ENCODE results near the gene ERICH6. TPM values are rescaled to one million over a fixed set of nuclear protein-coding genes. Genes with fewer than 3 reads are reported as not detected.

ERICH6 gene
- total RNA-seq, 1 experiment from 2014 or later: 0.28 TPM

DNA sequence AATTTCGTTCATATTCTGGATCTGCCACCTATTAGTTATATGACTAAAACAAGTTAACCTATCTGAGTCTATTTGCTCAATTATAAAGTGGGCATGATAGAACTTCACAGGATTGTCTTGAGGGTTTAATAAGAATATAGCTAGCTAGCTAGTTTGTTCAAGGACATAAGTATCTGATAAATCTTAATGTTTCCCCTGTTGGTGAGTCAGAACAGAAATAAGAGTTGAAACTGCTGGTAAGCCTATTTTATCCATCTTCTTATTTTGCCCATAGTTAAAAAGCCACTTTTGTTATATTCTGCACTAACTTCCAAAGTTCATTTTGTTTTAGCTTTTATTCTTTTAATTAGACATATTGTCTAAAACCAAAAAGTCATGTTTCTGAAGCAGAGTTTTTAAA is 91.2 kb downstream of the ERICH6 start:
- TF ChIP-seq, protein P1, sequence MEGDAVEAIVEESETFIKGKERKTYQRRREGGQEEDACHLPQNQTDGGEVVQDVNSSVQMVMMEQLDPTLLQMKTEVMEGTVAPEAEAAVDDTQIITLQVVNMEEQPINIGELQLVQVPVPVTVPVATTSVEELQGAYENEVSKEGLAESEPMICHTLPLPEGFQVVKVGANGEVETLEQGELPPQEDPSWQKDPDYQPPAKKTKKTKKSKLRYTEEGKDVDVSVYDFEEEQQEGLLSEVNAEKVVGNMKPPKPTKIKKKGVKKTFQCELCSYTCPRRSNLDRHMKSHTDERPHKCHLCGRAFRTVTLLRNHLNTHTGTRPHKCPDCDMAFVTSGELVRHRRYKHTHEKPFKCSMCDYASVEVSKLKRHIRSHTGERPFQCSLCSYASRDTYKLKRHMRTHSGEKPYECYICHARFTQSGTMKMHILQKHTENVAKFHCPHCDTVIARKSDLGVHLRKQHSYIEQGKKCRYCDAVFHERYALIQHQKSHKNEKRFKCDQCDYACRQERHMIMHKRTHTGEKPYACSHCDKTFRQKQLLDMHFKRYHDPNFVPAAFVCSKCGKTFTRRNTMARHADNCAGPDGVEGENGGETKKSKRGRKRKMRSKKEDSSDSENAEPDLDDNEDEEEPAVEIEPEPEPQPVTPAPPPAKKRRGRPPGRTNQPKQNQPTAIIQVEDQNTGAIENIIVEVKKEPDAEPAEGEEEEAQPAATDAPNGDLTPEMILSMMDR (IDR thresholded peaks at IDR 0.05): no peak
- POLR2A ChIA-PET: no interaction called here
- CTCF ChIA-PET: interaction anchor here (0.5 kb wide), 1 partner anchor 1045 kb away, joined by 6 read pairs; no protein-coding TSS in a partner anchor
- in situ Hi-C loops (cut with HindIII; ENCODE audit: low pct_unique_long_range_greater_than_20kb, low sequenced_read_pairs): no loop called here
- intact Hi-C loops (cut with micrococcal nuclease; ENCODE audit: unreplicated experiment): no loop called here
- ATAC-seq: no peak
- H3K4me1 ChIP-seq (ENCODE audit: control insufficient read depth, insufficient read depth, low read length): peaks cover 4% of the 10 kb centered on the region; the same call in 1 of the 2 replicates
- no peaks in the 10 kb centered on the region for H3K9me3 ChIP-seq (ENCODE audit: control insufficient read depth, insufficient read depth, low read depth, low read length)
- no peak overlapping the region for H3K4me3 ChIP-seq (ENCODE audit: low read depth in 2 of 2, low read length in 2 of 2)
- no TSS peak for BruUV-seq (replicated peaks)
- no peak overlapping the region for H3K27ac ChIP-seq (ENCODE audit: low read length)
- DNase-seq (ENCODE audit: low read depth, low spot score): no peak
- no peaks in the 10 kb centered on the region; the same call in 1 of the 2 replicates for H3K36me3 ChIP-seq (ENCODE audit: control insufficient read depth, insufficient read depth, low read length)
- no peaks in the 10 kb centered on the region for H3K27me3 ChIP-seq (ENCODE audit: control insufficient read depth, insufficient read depth, low read length)

DNA sequence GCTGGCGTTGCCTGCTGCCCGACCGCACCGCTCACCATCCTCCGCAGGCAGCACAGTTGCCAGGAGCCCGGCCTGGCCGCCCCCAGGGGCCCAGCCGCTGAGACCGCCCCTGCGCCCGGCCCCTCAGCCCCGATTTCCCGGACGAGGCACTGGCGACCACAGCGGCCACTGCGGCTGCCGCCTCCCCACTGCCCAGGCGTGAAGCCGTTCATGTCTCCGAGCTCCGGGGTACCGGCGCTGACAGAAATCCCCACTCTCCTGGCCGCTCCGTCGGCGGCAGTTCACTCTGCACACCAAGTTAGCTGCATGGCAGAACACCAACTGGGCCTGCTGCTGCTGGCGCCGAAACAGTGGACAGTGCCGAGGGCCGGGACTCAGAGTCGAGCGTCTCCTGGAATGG is 92.1 kb downstream of the ERICH6 start:
- BruUV-seq (replicated peaks): no TSS peak

More for the DNA sequence above, 92.1 kb downstream of the ERICH6 start:
- POLR2A ChIA-PET: no interaction called here
- H3K36me3 ChIP-seq (ENCODE audit: control insufficient read depth, insufficient read depth, low read length): no peaks in the 10 kb centered on the region; the same call in 1 of the 2 replicates
- DNase-seq (ENCODE audit: low read depth, low spot score): no peak
- peaks cover 6% of the 10 kb centered on the region; the same call in 1 of the 2 replicates for H3K4me1 ChIP-seq (ENCODE audit: control insufficient read depth, insufficient read depth, low read length)
- H3K27ac ChIP-seq (ENCODE audit: low read length): no peak overlapping the region
- no peak overlapping the region for H3K4me3 ChIP-seq (ENCODE audit: low read depth in 2 of 2, low read length in 2 of 2)
- H3K9me3 ChIP-seq (ENCODE audit: control insufficient read depth, insufficient read depth, low read depth, low read length): no peaks in the 10 kb centered on the region
- TF ChIP-seq TCF7L2 (IDR thresholded peaks at IDR 0.05; ENCODE audit: low read depth, low read length) (no peak), SIN3A (IDR thresholded peaks at IDR 0.05; ENCODE audit: borderline replicate concordance, insufficient read depth, low read depth, low read length) (no peak), POLR2AphosphoS5 (IDR thresholded peaks at IDR 0.05; ENCODE audit: low read depth, low read length) (no peak)
- TF ChIP-seq, protein P1 (IDR thresholded peaks at IDR 0.05): no peak
- TF ChIP-seq, protein P2, sequence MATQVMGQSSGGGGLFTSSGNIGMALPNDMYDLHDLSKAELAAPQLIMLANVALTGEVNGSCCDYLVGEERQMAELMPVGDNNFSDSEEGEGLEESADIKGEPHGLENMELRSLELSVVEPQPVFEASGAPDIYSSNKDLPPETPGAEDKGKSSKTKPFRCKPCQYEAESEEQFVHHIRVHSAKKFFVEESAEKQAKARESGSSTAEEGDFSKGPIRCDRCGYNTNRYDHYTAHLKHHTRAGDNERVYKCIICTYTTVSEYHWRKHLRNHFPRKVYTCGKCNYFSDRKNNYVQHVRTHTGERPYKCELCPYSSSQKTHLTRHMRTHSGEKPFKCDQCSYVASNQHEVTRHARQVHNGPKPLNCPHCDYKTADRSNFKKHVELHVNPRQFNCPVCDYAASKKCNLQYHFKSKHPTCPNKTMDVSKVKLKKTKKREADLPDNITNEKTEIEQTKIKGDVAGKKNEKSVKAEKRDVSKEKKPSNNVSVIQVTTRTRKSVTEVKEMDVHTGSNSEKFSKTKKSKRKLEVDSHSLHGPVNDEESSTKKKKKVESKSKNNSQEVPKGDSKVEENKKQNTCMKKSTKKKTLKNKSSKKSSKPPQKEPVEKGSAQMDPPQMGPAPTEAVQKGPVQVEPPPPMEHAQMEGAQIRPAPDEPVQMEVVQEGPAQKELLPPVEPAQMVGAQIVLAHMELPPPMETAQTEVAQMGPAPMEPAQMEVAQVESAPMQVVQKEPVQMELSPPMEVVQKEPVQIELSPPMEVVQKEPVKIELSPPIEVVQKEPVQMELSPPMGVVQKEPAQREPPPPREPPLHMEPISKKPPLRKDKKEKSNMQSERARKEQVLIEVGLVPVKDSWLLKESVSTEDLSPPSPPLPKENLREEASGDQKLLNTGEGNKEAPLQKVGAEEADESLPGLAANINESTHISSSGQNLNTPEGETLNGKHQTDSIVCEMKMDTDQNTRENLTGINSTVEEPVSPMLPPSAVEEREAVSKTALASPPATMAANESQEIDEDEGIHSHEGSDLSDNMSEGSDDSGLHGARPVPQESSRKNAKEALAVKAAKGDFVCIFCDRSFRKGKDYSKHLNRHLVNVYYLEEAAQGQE (IDR thresholded peaks at IDR 0.05; ENCODE audit: insufficient read depth in 1 of 2, low read depth in 2 of 2, low read length in 1 of 2): no peak
- CTCF ChIA-PET: no interaction called here
- in situ Hi-C loops (cut with HindIII; ENCODE audit: low pct_unique_long_range_greater_than_20kb, low sequenced_read_pairs): no loop called here
- intact Hi-C loops (cut with micrococcal nuclease; ENCODE audit: unreplicated experiment): no loop called here
- H3K27me3 ChIP-seq (ENCODE audit: control insufficient read depth, insufficient read depth, low read length): no peaks in the 10 kb centered on the region
- ATAC-seq: no peak
